Skin epidermis (tissue), 12 donors: ENCODE results near the gene ANXA4.
"Not testable (repeated sequence)": the region's sequence is repeated elsewhere in the genome, so short reads cannot be mapped to it uniquely, and the experiment has no call there.

Source experiments
- H3K27ac ChIP-seq, 21 experiments: fragments of 200-600 bp; sonication (generic) in 11 of 21; one replicate each; pipeline ENCODE4 v1.5.0; 2020; ENCODE audit warnings: mild to moderate bottlenecking in 3 of 21, inconsistent platforms in 2 of 21, moderate library complexity in 2 of 21
- H3K4me3 ChIP-seq, 7 experiments: fragments of 200-600 bp; sonication (generic) in 2 of 7; one replicate each; pipeline ENCODE4 v1.5.0; 2020; ENCODE audit warnings: inconsistent platforms in 2 of 7, mild to moderate bottlenecking in 2 of 7, moderate library complexity in 1 of 7

Gene ANXA4

GRCh38 chr2:69796174-69796573 is 54.2 kb downstream of the ANXA4 start:
- no peak overlapping the region for H3K4me3 ChIP-seq

GRCh38 chr2:69797235-69797634 is 55.3 kb downstream of the ANXA4 start:
- no peak overlapping the region for H3K4me3 ChIP-seq
- peak overlapping the region in 5 of 21 experiments; percentile 2 to 76 (median 64) for H3K27ac ChIP-seq

More at GRCh38 chr2:69796174-69796573, 54.2 kb downstream of the ANXA4 start:
- no peak overlapping the region for H3K27ac ChIP-seq

- no peak overlapping the region for H3K4me3 ChIP-seq
- peak overlapping the region in 16 of 21 experiments; percentile 4 to 80 (median 42) for H3K27ac ChIP-seq
Observed at GRCh38 chr2:69797836-69798289, 55.9 kb downstream of the ANXA4 start.

- peak overlapping the region in 3 of 7 experiments; percentile 1 to 11 (median 5) for H3K4me3 ChIP-seq
- H3K27ac ChIP-seq: peak overlapping the region in 16 of 21 experiments; percentile 4 to 80 (median 52)
Observed at GRCh38 chr2:69798290-69798908, 56.5 kb downstream of the ANXA4 start.

GRCh38 chr2:69798909-69799526 is 57.1 kb downstream of the ANXA4 start:
- Histone ChIP-seq H3K27ac (peak overlapping the region in 16 of 21 experiments; percentile 4 to 80 (median 52)), H3K4me3 (peak overlapping the region in 2 of 7 experiments; percentile 1 to 11)

- H3K4me3 ChIP-seq: no peak overlapping the region
- H3K27ac ChIP-seq: no peak overlapping the region
Observed at GRCh38 chr2:69801745-69802290, 59.9 kb downstream of the ANXA4 start.

- not testable (repeated sequence) for H3K27ac ChIP-seq, H3K4me3 ChIP-seq
Observed at GRCh38 chr2:69802781-69803367, 60.9 kb downstream of the ANXA4 start.

GRCh38 chr2:69804416-69804815 is 62.5 kb downstream of the ANXA4 start:
- Histone ChIP-seq H3K27ac (peak overlapping the region in 1 of 21 experiments; percentile 7), H3K4me3 (no peak overlapping the region)

- Histone ChIP-seq H3K27ac (no peak overlapping the region), H3K4me3 (no peak overlapping the region)
Observed at GRCh38 chr2:69805887-69806286, 64.0 kb downstream of the ANXA4 start.

GRCh38 chr2:69807821-69808540 is 66.0 kb downstream of the ANXA4 start:
- Histone ChIP-seq H3K27ac (no peak overlapping the region), H3K4me3 (no peak overlapping the region)

- Histone ChIP-seq H3K4me3 (no peak overlapping the region), H3K27ac (no peak overlapping the region)
Observed at GRCh38 chr2:69810550-69810949, 68.6 kb downstream of the ANXA4 start.

GRCh38 chr2:69811018-69811417 is 69.1 kb downstream of the ANXA4 start:
- H3K4me3 ChIP-seq: no peak overlapping the region
- H3K27ac ChIP-seq: no peak overlapping the region

- no peak overlapping the region for H3K4me3 ChIP-seq
- H3K27ac ChIP-seq: no peak overlapping the region
Observed at GRCh38 chr2:69811591-69811990, 69.7 kb downstream of the ANXA4 start.

GRCh38 chr2:69815717-69816116 is 73.8 kb downstream of the ANXA4 start:
- H3K27ac ChIP-seq: peak overlapping the region in 3 of 21 experiments; percentile 5 to 59 (median 23)
- H3K4me3 ChIP-seq: no peak overlapping the region

- Histone ChIP-seq H3K27ac (no peak overlapping the region), H3K4me3 (no peak overlapping the region)
Observed at GRCh38 chr2:69816923-69817542, 75.1 kb downstream of the ANXA4 start.

GRCh38 chr2:69817729-69818501 is 76.0 kb downstream of the ANXA4 start:
- Histone ChIP-seq H3K27ac (no peak overlapping the region), H3K4me3 (no peak overlapping the region)

GRCh38 chr2:69827796-69828540 is 86.0 kb downstream of the ANXA4 start:
- H3K4me3 ChIP-seq: no peak overlapping the region
- peak overlapping the region in 3 of 21 experiments; percentile 87 to 96 (median 94) for H3K27ac ChIP-seq

- Histone ChIP-seq H3K4me3 (peak overlapping the region; percentile 89 to 100 (median 99)), H3K27ac (peak overlapping the region; percentile 69 to 96 (median 91))
Observed at GRCh38 chr2:69828938-69829255, 87.0 kb downstream of the ANXA4 start.
